ENCODE data around the gene OTUD1. TPM values are rescaled to one million over a fixed set of nuclear protein-coding genes. Genes with fewer than 3 reads are reported as not detected.

OTUD1 gene
- total RNA-seq, 2 experiments from 2014 or later = 15.7 to 16.0 TPM

DNA sequence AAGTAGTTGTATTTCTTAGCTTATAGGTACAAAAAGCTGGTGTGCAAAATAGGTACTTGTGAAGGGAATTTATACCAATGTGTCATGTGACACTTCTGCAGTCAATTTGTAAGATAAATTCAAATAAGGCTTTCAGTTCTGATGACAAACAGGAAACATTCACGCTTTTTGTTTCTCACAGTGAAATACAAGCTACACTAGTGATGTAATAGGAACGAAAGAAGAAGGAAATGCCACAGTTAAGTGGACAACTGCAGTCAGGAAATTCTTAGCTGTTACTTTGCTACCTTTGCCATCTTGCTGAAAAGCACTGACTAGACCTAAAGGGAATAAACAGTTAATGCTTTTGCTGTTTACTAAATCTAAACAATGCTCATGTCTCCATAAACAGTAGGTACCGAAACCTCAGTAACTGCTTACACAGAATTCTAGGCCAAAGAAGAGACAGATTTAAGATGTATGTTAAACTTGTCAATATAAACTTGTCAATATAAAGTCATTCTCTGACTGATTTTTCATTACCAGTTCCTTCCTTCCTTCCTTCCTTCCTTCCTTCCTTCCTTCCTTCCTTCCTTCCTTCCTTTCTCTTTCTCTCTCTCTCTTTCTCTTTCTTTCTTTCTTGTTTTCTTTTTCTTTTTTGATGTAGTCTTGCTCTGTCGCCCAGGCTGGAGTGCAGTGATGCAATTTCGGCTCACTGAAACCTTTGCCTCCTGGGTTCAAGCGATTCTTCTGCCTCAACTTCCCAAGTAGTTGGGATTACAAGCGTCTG, 10.1 kb downstream of the OTUD1 start:
- Mint-ChIP-seq H3K4me3 (peak overlapping the region; percentile 35), H3K36me3 (ENCODE audit: low read depth) (peaks cover 12% of the 10 kb centered on the region), H3K4me1 (ENCODE audit: low read depth) (peaks cover 42% of the 10 kb centered on the region), H3K27ac (peak overlapping the region; percentile 92), H3K27me3 (ENCODE audit: low read depth) (no peaks in the 10 kb centered on the region), H3K9me3 (no peaks in the 10 kb centered on the region)
- intact Hi-C loops (cut with micrococcal nuclease) = loop anchor here (1.0 to 10.0 kb wide), 14 partner anchors 9 to 1922 kb away; partner anchors contain the start of genes ARHGAP21 and SKIDA1
- CTCF ChIA-PET = interaction anchor here (0.6 to 1.4 kb wide), 4 partner anchors 86 to 1455 kb away, joined by 3 read pairs; no protein-coding TSS in a partner anchor
- DNase-seq = no peak

GRCh38 chr10:23452033-23452655, 13.3 kb downstream of the OTUD1 start:
- intact Hi-C loops (cut with micrococcal nuclease) = no loop called here
- CTCF ChIA-PET = no interaction called here
- Mint-ChIP-seq H3K27ac (no peak overlapping the region), H3K27me3 (ENCODE audit: low read depth) (no peaks in the 10 kb centered on the region), H3K4me1 (ENCODE audit: low read depth) (peaks cover 24% of the 10 kb centered on the region), H3K9me3 (no peaks in the 10 kb centered on the region), H3K36me3 (ENCODE audit: low read depth) (peaks cover 2% of the 10 kb centered on the region), H3K4me3 (no peak overlapping the region)
- DNase-seq = no peak

DNA sequence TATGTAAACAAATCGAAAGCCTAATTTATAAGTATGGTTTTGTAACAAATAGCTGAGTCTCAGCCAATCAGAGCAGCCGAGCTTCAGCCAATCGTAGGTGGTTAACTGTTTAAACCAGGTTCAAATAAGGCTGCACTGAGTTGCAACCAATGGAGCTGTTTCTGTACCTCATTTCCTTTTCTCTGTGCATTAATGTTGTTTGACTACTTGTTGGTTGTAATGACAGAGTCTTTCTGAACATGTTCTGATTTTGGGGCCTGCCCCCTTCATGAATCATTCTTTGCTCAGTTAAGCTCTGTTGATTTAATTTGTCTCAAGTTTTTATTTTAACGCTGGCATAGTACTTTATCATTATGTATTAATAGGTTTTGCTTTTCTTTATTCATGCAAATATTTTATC, 14.6 kb downstream of the OTUD1 start:
- CTCF ChIA-PET = interaction anchor here (0.6 to 1.7 kb wide), 2 partner anchors 69 to 139 kb away, joined by 3 to 10 read pairs; no protein-coding TSS in a partner anchor

GRCh38 chr10:23457632-23458417, 18.9 kb downstream of the OTUD1 start:
- CTCF ChIA-PET = no interaction called here
- Mint-ChIP-seq H3K9me3 (no peaks in the 10 kb centered on the region), H3K36me3 (ENCODE audit: low read depth) (no peaks in the 10 kb centered on the region), H3K27me3 (ENCODE audit: low read depth) (no peaks in the 10 kb centered on the region), H3K27ac (no peak overlapping the region), H3K4me1 (ENCODE audit: low read depth) (peaks cover 12% of the 10 kb centered on the region), H3K4me3 (no peak overlapping the region)
- no peak for DNase-seq
- intact Hi-C loops (cut with micrococcal nuclease) = no loop called here

More for the DNA sequence above, 14.6 kb downstream of the OTUD1 start:
- Mint-ChIP-seq H3K4me1 (ENCODE audit: low read depth) (peaks cover 17% of the 10 kb centered on the region), H3K36me3 (ENCODE audit: low read depth) (peaks cover 2% of the 10 kb centered on the region), H3K9me3 (no peaks in the 10 kb centered on the region), H3K27me3 (ENCODE audit: low read depth) (no peaks in the 10 kb centered on the region), H3K27ac (no peak overlapping the region), H3K4me3 (no peak overlapping the region)
- no peak for DNase-seq
- intact Hi-C loops (cut with micrococcal nuclease) = no loop called here

DNA sequence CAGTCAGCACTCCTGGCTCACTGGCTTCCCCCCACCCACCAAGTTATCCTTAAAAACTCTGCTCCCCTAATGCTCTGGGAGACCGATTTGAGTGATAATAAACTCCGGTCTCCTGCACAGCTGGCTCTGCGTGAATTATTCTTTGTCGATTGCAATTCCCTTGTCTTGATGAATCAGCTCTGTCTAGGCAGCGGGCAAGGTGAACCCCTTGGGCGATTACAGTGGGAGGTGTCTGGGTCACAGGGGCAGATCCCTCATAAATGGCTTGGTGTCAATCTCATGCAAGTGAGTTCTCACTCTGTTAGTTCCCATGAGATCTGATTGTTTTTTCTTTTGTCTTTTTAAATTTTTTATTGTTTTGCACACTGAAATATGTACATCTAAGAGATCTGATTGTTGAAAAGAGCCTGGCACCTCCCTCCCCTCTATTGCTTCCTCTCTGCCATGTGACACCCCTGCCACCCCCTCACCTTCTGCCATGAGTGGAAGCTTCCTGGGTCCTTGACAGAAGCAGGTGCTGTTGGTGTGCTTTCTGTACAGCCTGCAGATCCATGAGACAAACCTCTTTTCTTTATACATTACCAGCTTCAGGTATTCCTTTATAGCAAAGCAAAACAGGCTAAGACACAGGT, 20.5 kb downstream of the OTUD1 start:
- peaks cover 10% of the 10 kb centered on the region for H3K4me1 Mint-ChIP-seq (ENCODE audit: low read depth)
- no peaks in the 10 kb centered on the region for H3K36me3 Mint-ChIP-seq (ENCODE audit: low read depth)
- H3K9me3 Mint-ChIP-seq = no peaks in the 10 kb centered on the region
- H3K27me3 Mint-ChIP-seq (ENCODE audit: low read depth) = no peaks in the 10 kb centered on the region
- CTCF ChIA-PET = no interaction called here
- intact Hi-C loops (cut with micrococcal nuclease) = no loop called here
- H3K4me3 Mint-ChIP-seq = no peak overlapping the region
- DNase-seq = no peak
- no peak overlapping the region for H3K27ac Mint-ChIP-seq

DNA sequence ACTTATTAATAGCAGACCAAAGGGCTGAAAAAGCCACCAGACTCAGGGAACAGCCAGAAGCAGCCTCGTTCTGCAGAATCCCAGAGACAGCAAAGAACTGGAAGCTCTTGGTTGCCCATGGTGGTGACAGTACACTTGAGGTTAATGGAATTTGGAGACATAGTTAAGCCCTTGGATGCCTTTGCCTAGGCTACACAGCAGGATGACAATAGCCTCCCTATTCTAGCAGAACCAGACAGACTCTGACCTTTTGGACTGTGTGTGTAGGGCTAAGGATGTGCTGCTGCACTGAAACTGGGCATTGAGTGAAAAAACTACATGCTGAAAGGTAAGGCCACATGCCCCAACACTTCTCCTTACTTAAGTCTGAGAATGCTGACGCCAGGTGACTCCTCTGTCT, 22.7 kb downstream of the OTUD1 start:
- no peak overlapping the region for H3K4me3 Mint-ChIP-seq

DNA sequence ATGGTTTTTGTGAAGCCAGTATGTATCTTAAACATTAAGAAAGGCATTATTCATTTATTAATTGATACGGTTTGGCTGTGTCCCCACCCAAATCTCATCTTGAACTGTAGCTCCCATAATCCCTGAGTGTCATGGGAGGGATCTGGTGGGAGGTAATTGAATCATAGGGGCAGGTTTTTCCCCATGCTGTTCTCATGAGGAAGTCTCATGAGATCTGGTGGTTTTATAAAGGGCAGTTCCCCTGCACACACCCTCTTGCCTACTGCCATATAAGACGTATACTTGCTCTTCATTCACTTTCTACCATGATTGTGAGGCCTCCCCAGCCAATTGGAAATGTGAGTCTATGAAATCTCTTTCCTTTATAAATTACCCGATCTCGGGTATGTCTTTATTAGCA, 28.1 kb downstream of the OTUD1 start:
- Mint-ChIP-seq H3K4me1 (ENCODE audit: low read depth) (peaks cover 13% of the 10 kb centered on the region), H3K4me3 (no peak overlapping the region), H3K9me3 (no peaks in the 10 kb centered on the region), H3K27ac (no peak overlapping the region), H3K27me3 (ENCODE audit: low read depth) (peaks cover 10% of the 10 kb centered on the region), H3K36me3 (ENCODE audit: low read depth) (no peaks in the 10 kb centered on the region)
- DNase-seq = no peak
- CTCF ChIA-PET = interaction anchor here (0.9 kb wide), 1 partner anchor 142 kb away, joined by 3 read pairs; no protein-coding TSS in a partner anchor
- intact Hi-C loops (cut with micrococcal nuclease) = no loop called here

More for the DNA sequence above, 22.7 kb downstream of the OTUD1 start:
- no peaks in the 10 kb centered on the region for H3K9me3 Mint-ChIP-seq
- H3K4me1 Mint-ChIP-seq (ENCODE audit: low read depth) = peaks cover 10% of the 10 kb centered on the region
- no peaks in the 10 kb centered on the region for H3K36me3 Mint-ChIP-seq (ENCODE audit: low read depth)
- H3K27ac Mint-ChIP-seq = no peak overlapping the region
- intact Hi-C loops (cut with micrococcal nuclease) = no loop called here
- no peak for DNase-seq
- H3K27me3 Mint-ChIP-seq (ENCODE audit: low read depth) = no peaks in the 10 kb centered on the region
- CTCF ChIA-PET = no interaction called here

DNA sequence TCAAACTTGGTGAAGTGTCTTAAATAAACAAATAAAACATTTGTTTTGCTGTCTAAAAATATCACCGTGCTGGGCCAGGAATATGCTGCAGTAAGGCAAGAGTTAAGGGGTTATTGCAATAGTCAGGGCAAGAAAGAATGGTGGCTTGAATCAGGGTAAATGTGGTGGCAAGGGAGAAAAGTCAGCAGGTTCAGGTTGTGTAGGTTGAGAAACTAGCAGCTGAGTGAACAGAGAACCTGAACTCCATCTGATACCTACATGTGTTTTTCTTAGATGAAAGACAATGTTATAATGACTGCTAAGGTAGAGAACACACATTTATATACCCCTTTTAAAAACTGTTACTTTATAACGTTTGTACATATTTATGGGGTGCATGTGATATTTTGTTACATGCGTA, 28.7 kb downstream of the OTUD1 start:
- DNase-seq = no peak
- no peak overlapping the region for H3K27ac Mint-ChIP-seq
- intact Hi-C loops (cut with micrococcal nuclease) = no loop called here
- no peaks in the 10 kb centered on the region for H3K9me3 Mint-ChIP-seq
- no peak overlapping the region for H3K4me3 Mint-ChIP-seq
- CTCF ChIA-PET = no interaction called here
- no peaks in the 10 kb centered on the region for H3K36me3 Mint-ChIP-seq (ENCODE audit: low read depth)
- H3K4me1 Mint-ChIP-seq (ENCODE audit: low read depth) = peaks cover 13% of the 10 kb centered on the region
- peaks cover 11% of the 10 kb centered on the region for H3K27me3 Mint-ChIP-seq (ENCODE audit: low read depth)

DNA sequence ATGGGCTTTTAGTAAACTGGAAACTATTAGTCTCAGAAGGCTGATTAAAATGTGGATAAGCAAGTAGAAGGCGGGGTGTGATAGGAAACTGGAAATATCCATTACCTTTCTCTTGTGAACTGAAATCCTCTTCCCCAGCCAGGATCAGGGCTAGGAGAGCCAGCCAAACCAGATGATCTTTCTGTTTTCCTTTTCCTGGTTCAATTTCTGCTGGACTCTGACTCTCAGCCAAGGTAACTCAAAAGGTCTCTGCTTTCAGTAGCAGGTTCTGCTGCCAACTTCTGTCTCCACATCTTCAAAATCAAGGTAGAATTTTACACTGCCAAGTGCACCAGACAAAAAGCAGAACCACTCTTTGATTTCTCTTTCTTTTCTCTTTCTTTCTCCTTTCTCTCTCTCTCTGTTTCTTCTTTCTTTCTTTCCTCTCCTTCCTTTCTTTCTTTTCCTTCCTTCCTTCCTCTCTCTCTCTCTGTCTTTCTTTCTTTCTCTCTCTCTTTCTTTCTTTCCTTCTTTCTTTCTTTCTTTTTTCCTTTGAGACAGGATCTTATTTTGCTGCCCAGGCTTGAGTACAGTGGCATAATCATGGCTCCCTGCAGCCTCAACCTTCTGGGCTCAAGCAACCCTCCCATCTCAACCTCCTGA, 30.8 kb downstream of the OTUD1 start:
- CTCF ChIA-PET = interaction anchor here (0.6 to 0.7 kb wide), 2 partner anchors 378 to 1664 kb away, joined by 4 to 5 read pairs; no protein-coding TSS in a partner anchor
- no peaks in the 10 kb centered on the region for H3K9me3 Mint-ChIP-seq
- no peaks in the 10 kb centered on the region for H3K36me3 Mint-ChIP-seq (ENCODE audit: low read depth)
- peaks cover 11% of the 10 kb centered on the region for H3K27me3 Mint-ChIP-seq (ENCODE audit: low read depth)
- no peak overlapping the region for H3K4me3 Mint-ChIP-seq
- no peak for DNase-seq
- H3K27ac Mint-ChIP-seq = no peak overlapping the region
- intact Hi-C loops (cut with micrococcal nuclease) = no loop called here
- peaks cover 22% of the 10 kb centered on the region for H3K4me1 Mint-ChIP-seq (ENCODE audit: low read depth)

DNA sequence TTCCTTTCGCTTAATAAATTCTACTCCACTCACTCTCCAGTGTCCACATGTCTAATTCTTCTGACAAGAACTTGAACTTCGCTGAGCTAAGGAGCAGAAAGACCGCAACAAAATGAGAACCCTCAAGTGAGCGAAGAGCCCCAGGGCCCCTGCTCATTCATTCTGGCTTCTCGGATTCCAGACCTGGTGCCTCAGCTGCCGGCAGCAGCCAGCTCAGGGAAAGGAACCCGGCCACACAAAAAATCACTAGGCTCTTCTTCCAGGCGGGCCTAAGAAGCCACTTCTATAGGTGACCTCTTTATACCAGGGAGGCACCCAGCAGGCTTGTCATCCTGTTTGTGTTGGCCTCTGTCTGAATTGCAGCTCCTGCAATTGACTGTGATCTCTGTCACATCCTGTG, 33.3 kb downstream of the OTUD1 start:
- Mint-ChIP-seq H3K27ac (no peak overlapping the region), H3K27me3 (ENCODE audit: low read depth) (peaks cover 11% of the 10 kb centered on the region), H3K9me3 (no peaks in the 10 kb centered on the region), H3K36me3 (ENCODE audit: low read depth) (no peaks in the 10 kb centered on the region), H3K4me1 (ENCODE audit: low read depth) (peaks cover 22% of the 10 kb centered on the region), H3K4me3 (no peak overlapping the region)
- no peak for DNase-seq
- CTCF ChIA-PET = no interaction called here
- intact Hi-C loops (cut with micrococcal nuclease) = no loop called here

DNA sequence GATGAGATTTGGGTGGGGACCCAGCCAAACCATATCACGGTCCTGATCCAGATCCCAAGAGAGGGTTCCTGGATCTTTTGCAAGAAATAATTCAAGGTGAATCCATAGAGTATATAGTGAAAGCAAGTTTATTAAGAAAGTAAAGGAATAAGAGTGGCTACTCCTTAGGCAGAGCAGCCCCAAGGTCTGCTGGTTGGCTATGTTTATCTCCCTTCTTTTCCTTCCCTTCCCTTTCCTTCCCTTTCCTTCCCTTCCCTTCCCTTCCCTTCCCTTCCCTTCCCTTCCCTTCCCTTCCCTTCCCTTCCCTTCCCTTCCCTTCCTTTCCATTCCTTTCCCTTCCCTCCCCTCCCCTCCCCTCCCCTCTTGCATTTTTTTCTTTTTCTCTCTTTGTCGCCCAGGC, 35.2 kb downstream of the OTUD1 start:
- Mint-ChIP-seq H3K36me3 (ENCODE audit: low read depth) (no peaks in the 10 kb centered on the region), H3K9me3 (no peaks in the 10 kb centered on the region), H3K27ac (no peak overlapping the region), H3K27me3 (ENCODE audit: low read depth) (peaks cover 11% of the 10 kb centered on the region), H3K4me1 (ENCODE audit: low read depth) (peaks cover 19% of the 10 kb centered on the region), H3K4me3 (no peak overlapping the region)
- intact Hi-C loops (cut with micrococcal nuclease) = no loop called here
- CTCF ChIA-PET = interaction anchor here (1.2 kb wide), 1 partner anchor 16 kb away, joined by 4 read pairs; no protein-coding TSS in a partner anchor
- no peak for DNase-seq
